Mesodermal cell (in vitro differentiated cells): ENCODE data around the gene ACVR2B.

Source experiments
- H3K27ac ChIP-seq: 2 replicates; pipeline ENCODE4 v1.7.0; 2013; ENCODE audit warnings: mild to moderate bottlenecking, low read depth, low read length, moderate library complexity; ENCODE audit not compliant: severe bottlenecking
- H3K36me3 ChIP-seq: 2 replicates; pipeline ENCODE4 v1.7.1; 2013; ENCODE audit warnings: mild to moderate bottlenecking, low read length, moderate library complexity; ENCODE audit not compliant: control insufficient read depth, insufficient read depth
- H3K4me1 ChIP-seq: one replicate; pipeline ENCODE4 v1.7.1; 2013; ENCODE audit warnings: mild to moderate bottlenecking, low read length; ENCODE audit not compliant: insufficient read depth, control insufficient read depth, poor library complexity, severe bottlenecking
- H3K4me3 ChIP-seq: 2 replicates; pipeline ENCODE4 v1.7.0; 2013; ENCODE audit warnings: low read length, control low read depth, mild to moderate bottlenecking; ENCODE audit not compliant: insufficient read depth, poor library complexity, severe bottlenecking; ENCODE audit errors: extremely low read depth
- H3K9me3 ChIP-seq: 2 replicates; pipeline ENCODE4 v1.7.1; 2013; ENCODE audit warnings: mild to moderate bottlenecking, low read length, moderate library complexity; ENCODE audit not compliant: control insufficient read depth
- WGBS, 2 experiments: methylation state at CpG; one replicate each; pipeline ENCODE4 v1.1.5; 2013; ENCODE audit warnings: missing lambda C conversion rate in 2 of 2; ENCODE audit not compliant: insufficient coverage in 2 of 2; 5-methylcytosine and 5-hydroxymethylcytosine counted together

Gene ACVR2B

GRCh38 chr3:38459499-38460048 is 5.9 kb downstream of the ACVR2B start:
- 91 to 97% methylated on average over 6 to 8 of the region's 10 CpGs for WGBS, 2 experiments
- H3K27ac ChIP-seq = no peak overlapping the region
- H3K4me1 ChIP-seq = no peaks in the 10 kb centered on the region
- no peak overlapping the region for H3K4me3 ChIP-seq
- no peaks in the 10 kb centered on the region for H3K36me3 ChIP-seq
- peaks cover 7% of the 10 kb centered on the region for H3K9me3 ChIP-seq

- Histone ChIP-seq H3K36me3 (no peaks in the 10 kb centered on the region), H3K4me1 (no peaks in the 10 kb centered on the region), H3K9me3 (peaks cover 9% of the 10 kb centered on the region), H3K4me3 (no peak overlapping the region), H3K27ac (no peak overlapping the region)
- 91 to 99% methylated on average over 8 to 11 of the region's 12 CpGs for WGBS, 2 experiments
These were observed 6.9 kb downstream of the ACVR2B start for GRCh38 chr3:38460377-38461270.

- no peaks in the 10 kb centered on the region for H3K4me1 ChIP-seq
- peaks cover 34% of the 10 kb centered on the region for H3K9me3 ChIP-seq
- no peak overlapping the region for H3K27ac ChIP-seq
- 83 to 92% methylated on average over 1 of the region's 1 CpG for WGBS, 2 experiments
- no peaks in the 10 kb centered on the region for H3K36me3 ChIP-seq
- no peak overlapping the region for H3K4me3 ChIP-seq
These were observed 12.0 kb downstream of the ACVR2B start for GRCh38 chr3:38465588-38466154.

- H3K27ac ChIP-seq = no peak overlapping the region
- no peak overlapping the region for H3K4me3 ChIP-seq
- H3K4me1 ChIP-seq = no peaks in the 10 kb centered on the region
- H3K36me3 ChIP-seq = no peaks in the 10 kb centered on the region
- H3K9me3 ChIP-seq = peaks cover 31% of the 10 kb centered on the region
- 100% methylated on average over 1 of the region's 1 CpG; no CpG with 5 or more reads in 1 of the 2 experiments for WGBS, 2 experiments
These were observed 15.1 kb downstream of the ACVR2B start for GRCh38 chr3:38468765-38469164.

GRCh38 chr3:38469852-38470251 is 16.2 kb downstream of the ACVR2B start:
- H3K27ac ChIP-seq = no peak overlapping the region
- peaks cover 25% of the 10 kb centered on the region for H3K9me3 ChIP-seq
- no peaks in the 10 kb centered on the region for H3K36me3 ChIP-seq
- H3K4me1 ChIP-seq = no peaks in the 10 kb centered on the region
- H3K4me3 ChIP-seq = no peak overlapping the region
- WGBS, 2 experiments = 86% methylated on average over 1 of the region's 1 CpG; no CpG with 5 or more reads in 1 of the 2 experiments

- Histone ChIP-seq H3K9me3 (peaks cover 20% of the 10 kb centered on the region), H3K27ac (no peak overlapping the region), H3K4me1 (no peaks in the 10 kb centered on the region), H3K36me3 (no peaks in the 10 kb centered on the region), H3K4me3 (no peak overlapping the region)
- 100% methylated on average over 1 of the region's 3 CpGs for WGBS, 2 experiments
These were observed 17.7 kb downstream of the ACVR2B start for GRCh38 chr3:38471260-38471857.

- no peak overlapping the region for H3K4me3 ChIP-seq
- peaks cover 20% of the 10 kb centered on the region for H3K9me3 ChIP-seq
- no peak overlapping the region for H3K27ac ChIP-seq
- no peaks in the 10 kb centered on the region for H3K4me1 ChIP-seq
- H3K36me3 ChIP-seq = no peaks in the 10 kb centered on the region
- WGBS, 2 experiments = 82 to 100% methylated on average over 1 of the region's 1 CpG
These were observed 18.7 kb downstream of the ACVR2B start for GRCh38 chr3:38472342-38472741.

GRCh38 chr3:38473229-38473628 is 19.5 kb downstream of the ACVR2B start:
- WGBS, 2 experiments = 92 to 95% methylated on average over 2 of the region's 2 CpGs
- no peaks in the 10 kb centered on the region for H3K4me1 ChIP-seq

GRCh38 chr3:38474928-38475605 is 21.4 kb downstream of the ACVR2B start:
- H3K4me1 ChIP-seq = no peaks in the 10 kb centered on the region
- WGBS, 2 experiments = 89 to 93% methylated on average over 3 to 5 of the region's 7 CpGs
- no peak overlapping the region for H3K4me3 ChIP-seq
- no peak overlapping the region for H3K27ac ChIP-seq
- peaks cover 6% of the 10 kb centered on the region for H3K9me3 ChIP-seq
- peaks cover 17% of the 10 kb centered on the region for H3K36me3 ChIP-seq

More at GRCh38 chr3:38473229-38473628, 19.5 kb downstream of the ACVR2B start:
- Histone ChIP-seq H3K4me3 (no peak overlapping the region), H3K9me3 (peaks cover 17% of the 10 kb centered on the region), H3K36me3 (peaks cover 6% of the 10 kb centered on the region), H3K27ac (no peak overlapping the region)

- peaks cover 24% of the 10 kb centered on the region for H3K36me3 ChIP-seq
These were observed 22.0 kb downstream of the ACVR2B start for GRCh38 chr3:38475716-38476115.

More at GRCh38 chr3:38475716-38476115, 22.0 kb downstream of the ACVR2B start:
- WGBS, 2 experiments = 90 to 100% methylated on average over 3 to 5 of the region's 6 CpGs
- Histone ChIP-seq H3K4me3 (no peak overlapping the region), H3K27ac (no peak overlapping the region), H3K9me3 (no peaks in the 10 kb centered on the region), H3K4me1 (no peaks in the 10 kb centered on the region)
